Mesothelial cell of epicardium (in vitro differentiated cells): Measurements from ENCODE around the gene CYB561A3. TPM values are rescaled to one million over a fixed set of nuclear protein-coding genes. Genes with fewer than 3 reads are reported as not detected.

Experiments
- DNase-seq, 2 experiments: peaks; one replicate each; pipeline ENCODE4 v3.0.0; 2021; ENCODE audit warnings: low spot score in 2 of 2; ENCODE audit not compliant: unreplicated experiment in 2 of 2
- H3K27ac Mint-ChIP-seq: 2 replicates; pipeline ENCODE4 v1.8.0; 2021; ENCODE audit warnings: mixed read lengths
- H3K27me3 Mint-ChIP-seq: 2 replicates; pipeline ENCODE4 v1.8.0; 2021; ENCODE audit warnings: low read depth, mixed read lengths
- H3K36me3 Mint-ChIP-seq: 2 replicates; pipeline ENCODE4 v1.8.0; 2021; ENCODE audit warnings: mixed read lengths
- H3K4me1 Mint-ChIP-seq: 2 replicates; pipeline ENCODE4 v1.8.0; 2021; ENCODE audit warnings: mixed read lengths
- H3K4me3 Mint-ChIP-seq: 2 replicates; pipeline ENCODE4 v1.8.0; 2021; ENCODE audit warnings: mild to moderate bottlenecking, moderate library complexity, mixed read lengths
- H3K9me3 Mint-ChIP-seq: 2 replicates; pipeline ENCODE4 v1.8.0; 2021; ENCODE audit warnings: mixed read lengths
- CTCF ChIP-seq: fragments of 200-600 bp; sonication (generic); IDR thresholded peaks from one replicate; pipeline ENCODE4 v1.5.0; 2021; ENCODE audit warnings: antibody characterized with exemption; ENCODE audit not compliant: unreplicated experiment
- total RNA-seq: library from RNA; stranded (reverse); gene quantifications from 3 replicates; pipeline ENCODE4 v1.2.1, GENCODE V29; 2021

Gene CYB561A3
- total RNA-seq, 1 donor from 2014 or later = 26.3 TPM

- no peaks in the 10 kb centered on the region for H3K4me1 Mint-ChIP-seq
- no peaks in the 10 kb centered on the region for H3K9me3 Mint-ChIP-seq
- H3K36me3 Mint-ChIP-seq = peaks cover 14% of the 10 kb centered on the region
- no peak for TF ChIP-seq CTCF
- no peaks in the 10 kb centered on the region for H3K27me3 Mint-ChIP-seq
- H3K4me3 Mint-ChIP-seq = no peak overlapping the region
- no peak overlapping the region for H3K27ac Mint-ChIP-seq
- no peak for DNase-seq
These were observed 8.3 kb downstream of the CYB561A3 start for GRCh38 chr11:61353131-61354067.

- no peak for TF ChIP-seq CTCF
- Mint-ChIP-seq H3K4me3 (no peak overlapping the region), H3K27ac (no peak overlapping the region), H3K4me1 (no peaks in the 10 kb centered on the region), H3K9me3 (no peaks in the 10 kb centered on the region), H3K36me3 (peaks cover 14% of the 10 kb centered on the region), H3K27me3 (no peaks in the 10 kb centered on the region)
- DNase-seq = no peak
These were observed 9.6 kb downstream of the CYB561A3 start for GRCh38 chr11:61352038-61352437.

DNA sequence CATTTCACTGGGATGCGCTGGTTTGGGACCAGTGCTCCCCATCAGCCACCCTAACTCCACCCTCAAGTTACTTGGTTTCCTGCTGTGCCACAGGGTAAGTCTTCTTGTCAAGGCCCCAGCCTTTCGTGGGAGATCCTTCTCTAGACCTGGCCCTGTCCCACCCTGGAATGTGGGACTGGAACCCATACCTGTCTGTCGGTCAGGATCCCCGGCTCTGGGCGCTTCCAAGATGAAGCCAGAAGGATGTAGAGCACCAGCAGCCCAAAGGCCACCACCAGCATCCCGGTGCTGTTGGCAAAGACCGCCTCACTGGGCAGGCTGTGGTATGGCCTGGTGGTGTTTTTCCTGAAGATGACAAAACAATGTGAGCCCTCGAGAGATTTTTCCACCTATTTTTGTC is 10.9 kb downstream of the CYB561A3 start:
- Mint-ChIP-seq H3K36me3 (peaks cover 12% of the 10 kb centered on the region), H3K4me3 (no peak overlapping the region), H3K27ac (no peak overlapping the region), H3K9me3 (no peaks in the 10 kb centered on the region), H3K27me3 (no peaks in the 10 kb centered on the region), H3K4me1 (no peaks in the 10 kb centered on the region)
- TF ChIP-seq CTCF = no peak
- no peak for DNase-seq

DNA sequence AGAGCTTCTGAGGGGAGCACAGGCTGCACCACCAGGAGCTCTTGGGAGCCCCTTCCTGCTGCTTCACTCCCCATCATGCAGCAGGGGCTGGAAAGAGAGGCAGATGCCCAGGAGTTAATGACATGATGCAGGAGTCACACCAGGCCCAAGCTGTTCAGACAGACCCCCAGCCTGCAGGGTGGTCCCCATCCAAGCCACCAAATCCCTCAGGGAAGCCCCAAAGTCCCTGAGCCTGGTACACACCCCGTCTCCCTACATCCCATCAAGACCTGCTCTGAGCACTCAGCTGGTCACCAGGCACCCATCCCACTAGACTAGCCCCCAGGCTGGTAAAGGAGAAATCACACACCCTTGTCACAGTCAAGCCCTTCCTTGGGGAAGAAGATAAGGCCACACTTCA is 11.3 kb downstream of the CYB561A3 start:
- no peaks in the 10 kb centered on the region for H3K9me3 Mint-ChIP-seq
- peaks cover 12% of the 10 kb centered on the region for H3K36me3 Mint-ChIP-seq
- no peak for DNase-seq
- H3K4me1 Mint-ChIP-seq = no peaks in the 10 kb centered on the region
- no peak overlapping the region for H3K4me3 Mint-ChIP-seq
- no peaks in the 10 kb centered on the region for H3K27me3 Mint-ChIP-seq
- TF ChIP-seq CTCF = no peak
- H3K27ac Mint-ChIP-seq = no peak overlapping the region

DNA sequence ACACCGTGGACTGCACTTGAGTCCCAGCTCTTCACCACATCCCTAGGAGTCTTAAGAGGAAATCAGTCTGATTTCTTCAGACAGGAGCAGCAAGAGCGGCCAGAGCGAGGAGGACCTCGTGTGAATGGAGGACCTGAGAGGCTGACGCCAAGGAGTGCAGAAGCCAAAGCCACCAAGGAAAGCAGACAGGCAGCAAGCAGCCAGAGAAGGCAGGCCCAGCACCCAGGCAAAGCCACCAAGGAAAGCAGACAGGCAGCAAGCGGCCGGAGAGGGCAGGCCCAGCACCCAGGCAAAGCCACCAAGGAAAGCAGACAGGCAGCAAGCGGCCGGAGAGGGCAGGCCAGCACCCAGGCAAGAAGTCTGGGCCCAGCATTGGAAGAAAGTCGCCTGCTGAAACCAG is 11.8 kb downstream of the CYB561A3 start:
- Mint-ChIP-seq H3K36me3 (peaks cover 12% of the 10 kb centered on the region), H3K4me3 (no peak overlapping the region), H3K9me3 (no peaks in the 10 kb centered on the region), H3K27ac (no peak overlapping the region), H3K27me3 (no peaks in the 10 kb centered on the region), H3K4me1 (no peaks in the 10 kb centered on the region)
- no peak for DNase-seq
- TF ChIP-seq CTCF = no peak
